Stimulated activated CD4-positive, alpha-beta T cell treated with anti-CD3 and anti-CD28 coated beads, Interleukin-12 subunit alpha, Interleukin-12 subunit beta, amount 100 ng/mL, for 4 hours (primary cell): ENCODE measurements around the gene SCUBE1.

Experiments
- DNase-seq: peaks from one replicate; pipeline ENCODE4 v3.0.0-alpha.2; 2020

Gene SCUBE1

DNA sequence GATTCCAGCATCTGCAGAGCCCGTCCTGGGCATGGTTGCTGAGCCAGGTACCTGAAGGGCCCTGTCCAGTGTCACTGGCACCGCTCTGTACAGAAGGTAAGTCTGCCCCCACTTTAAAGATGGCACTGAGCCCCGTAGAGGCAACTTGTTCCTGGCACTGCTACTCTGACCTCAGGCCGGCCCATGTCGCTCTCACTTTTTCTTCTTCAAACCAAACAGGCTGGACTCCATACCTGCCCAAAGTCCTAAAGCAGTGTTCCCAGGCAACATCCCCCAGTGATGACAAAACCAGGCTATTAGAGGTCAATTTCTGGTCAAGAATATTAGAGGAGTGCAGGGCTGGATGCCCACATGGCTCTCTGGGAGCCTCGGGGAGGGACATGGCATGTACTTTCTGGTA, 109.6 kb downstream of the SCUBE1 start:
- DNase-seq, result no peak

GRCh38 chr22:43232445-43232844, 110.7 kb downstream of the SCUBE1 start:
- no peak for DNase-seq

- DNase-seq, result no peak
These were observed 111.5 kb downstream of the SCUBE1 start for GRCh38 chr22:43231724-43232034.

DNA sequence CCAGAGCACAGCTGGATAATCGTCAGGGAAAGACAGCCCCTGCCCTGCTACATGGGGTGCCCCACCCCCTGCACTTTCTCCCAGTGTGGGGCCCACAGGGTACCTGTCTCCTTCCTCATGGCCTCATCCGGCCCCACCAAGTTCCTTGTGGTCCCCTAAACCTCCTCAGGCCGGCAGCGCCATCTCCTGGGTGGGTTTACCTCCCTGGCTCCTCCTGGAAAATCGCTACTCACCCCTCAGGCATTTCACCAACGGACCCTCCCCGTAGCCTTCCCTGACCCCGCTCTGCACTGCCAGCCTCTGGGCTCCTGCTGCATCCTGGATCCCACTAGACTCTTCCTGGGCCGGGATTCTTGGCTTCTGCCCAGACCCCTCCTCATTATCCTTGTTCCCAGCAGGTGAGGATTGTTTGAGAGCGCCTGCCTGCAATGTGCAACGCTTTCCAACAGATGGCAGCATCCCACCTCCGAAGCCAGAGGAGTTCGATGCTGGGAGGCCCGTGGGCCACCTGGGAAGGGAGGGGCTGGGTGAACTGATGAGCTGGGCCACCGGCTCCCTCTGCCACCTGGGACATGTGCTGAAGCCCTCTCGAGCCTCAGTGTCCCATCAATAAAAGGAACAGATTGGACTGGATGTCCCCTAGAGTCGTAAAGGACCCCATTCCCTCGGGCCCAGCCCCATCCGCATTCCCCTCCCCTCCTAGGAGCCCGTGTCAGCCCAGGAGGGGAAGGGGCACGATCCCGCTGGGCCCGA, 112.0 kb downstream of the SCUBE1 start:
- peak; percentile 64 for DNase-seq

DNA sequence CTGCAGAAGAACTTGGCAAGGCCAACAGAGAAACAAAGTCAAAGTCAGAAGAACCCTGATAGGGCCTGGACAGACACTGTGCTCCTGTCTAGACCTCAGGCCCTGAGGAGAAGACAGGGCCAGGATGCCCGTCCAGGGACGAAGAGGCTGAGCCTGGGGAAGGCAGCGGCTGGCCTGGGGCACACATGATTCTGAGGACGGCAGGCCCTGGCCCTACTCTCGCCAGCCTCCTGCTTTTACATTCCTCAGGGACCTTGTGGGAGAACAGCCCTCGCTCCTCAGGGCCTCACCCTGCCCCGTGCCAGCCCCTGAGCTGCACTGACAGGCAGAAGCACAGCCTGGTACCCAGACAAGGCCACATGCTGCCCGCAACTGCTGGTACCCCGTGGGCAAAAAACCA, 112.6 kb downstream of the SCUBE1 start:
- DNase-seq, result no peak

DNA sequence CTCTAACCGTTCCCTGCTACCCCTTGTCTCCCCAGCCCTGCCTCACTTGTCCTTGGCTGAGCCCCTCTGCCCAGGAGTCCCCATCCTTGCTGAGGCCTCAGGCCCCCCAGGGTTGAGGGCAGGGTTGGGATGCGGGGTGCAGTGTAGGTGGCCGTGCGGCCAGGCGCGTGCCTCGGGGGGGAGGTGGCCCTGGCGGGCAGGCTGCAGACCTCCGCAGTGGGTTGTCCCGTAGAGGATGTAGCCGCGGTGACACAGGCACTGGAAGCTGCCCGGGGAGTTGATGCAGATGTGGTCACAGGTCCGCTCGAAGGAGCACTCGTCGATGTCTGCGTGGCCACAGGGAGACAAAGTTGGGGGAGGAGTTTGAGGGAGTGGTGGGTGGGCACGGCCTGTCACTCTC, 114.3 kb downstream of the SCUBE1 start:
- DNase-seq, result no peak

- DNase-seq, result no peak
These were observed 114.8 kb downstream of the SCUBE1 start for GRCh38 chr22:43228330-43228729.

GRCh38 chr22:43227239-43227630, 115.9 kb downstream of the SCUBE1 start:
- DNase-seq, result no peak

DNA sequence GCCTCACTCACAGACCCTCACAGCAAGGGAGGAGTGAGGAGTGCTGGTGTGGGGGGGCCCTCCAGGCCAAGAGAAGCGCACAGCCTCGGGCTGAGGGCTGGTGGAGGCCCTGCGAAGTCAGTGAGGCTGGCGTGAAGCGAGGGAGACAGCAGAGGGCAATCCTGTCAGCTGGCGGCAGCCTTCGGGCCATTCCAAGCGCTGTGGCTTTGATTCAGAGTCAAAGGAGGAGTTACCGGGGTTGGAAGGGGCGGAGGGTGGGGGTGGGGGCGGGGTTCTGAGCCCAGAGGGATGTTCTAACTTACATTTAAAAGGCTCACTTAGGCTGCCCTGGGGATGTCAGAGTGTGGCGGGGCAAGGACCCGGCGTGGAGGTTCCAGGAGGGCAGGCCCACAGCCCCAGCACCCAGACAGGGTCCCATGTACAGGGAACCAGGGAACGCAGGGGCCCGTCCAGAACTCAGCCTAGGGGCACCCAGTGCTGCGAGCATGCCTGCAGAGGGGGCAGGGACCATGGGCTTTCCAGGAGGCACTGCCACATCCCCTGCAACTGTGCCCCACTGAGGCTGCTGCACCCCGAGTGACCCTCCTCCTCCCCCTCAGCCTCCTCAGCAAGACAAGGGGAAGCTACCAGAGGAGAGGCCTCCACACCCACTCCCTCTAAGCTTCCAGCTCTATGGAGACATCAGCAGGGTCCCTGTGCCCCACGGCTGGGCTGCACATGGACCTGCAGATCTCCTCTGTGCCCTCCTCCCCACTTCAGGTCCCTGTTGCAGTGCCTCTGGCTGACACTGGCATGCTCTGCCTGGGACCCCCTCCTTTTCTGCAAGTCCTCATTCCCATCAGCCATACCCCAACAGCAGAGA, 116.6 kb downstream of the SCUBE1 start:
- DNase-seq, result no peak

- no peak for DNase-seq
These were observed 117.6 kb downstream of the SCUBE1 start for GRCh38 chr22:43225609-43226008.

GRCh38 chr22:43222987-43223386, 120.2 kb downstream of the SCUBE1 start:
- DNase-seq, result no peak

DNA sequence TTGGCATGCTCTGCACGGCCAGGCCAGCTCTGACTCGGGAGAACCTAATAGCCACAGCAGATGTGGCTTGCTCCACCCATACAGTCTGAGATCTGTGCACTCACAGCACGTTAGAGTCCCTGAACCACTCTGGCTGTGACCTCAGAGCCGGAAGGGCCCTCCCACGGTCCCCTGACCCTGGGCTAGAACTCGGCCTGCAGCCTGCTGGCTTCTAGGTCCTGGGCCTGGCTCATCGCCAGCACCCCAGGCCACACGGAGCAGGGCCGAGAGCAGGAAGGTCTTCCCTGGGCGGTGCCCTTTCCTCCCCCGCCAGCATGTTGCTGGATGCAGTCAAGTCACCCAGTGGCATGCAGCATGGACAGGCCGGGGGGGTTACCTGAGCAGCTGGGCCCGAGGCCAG, 120.9 kb downstream of the SCUBE1 start:
- DNase-seq, result no peak

DNA sequence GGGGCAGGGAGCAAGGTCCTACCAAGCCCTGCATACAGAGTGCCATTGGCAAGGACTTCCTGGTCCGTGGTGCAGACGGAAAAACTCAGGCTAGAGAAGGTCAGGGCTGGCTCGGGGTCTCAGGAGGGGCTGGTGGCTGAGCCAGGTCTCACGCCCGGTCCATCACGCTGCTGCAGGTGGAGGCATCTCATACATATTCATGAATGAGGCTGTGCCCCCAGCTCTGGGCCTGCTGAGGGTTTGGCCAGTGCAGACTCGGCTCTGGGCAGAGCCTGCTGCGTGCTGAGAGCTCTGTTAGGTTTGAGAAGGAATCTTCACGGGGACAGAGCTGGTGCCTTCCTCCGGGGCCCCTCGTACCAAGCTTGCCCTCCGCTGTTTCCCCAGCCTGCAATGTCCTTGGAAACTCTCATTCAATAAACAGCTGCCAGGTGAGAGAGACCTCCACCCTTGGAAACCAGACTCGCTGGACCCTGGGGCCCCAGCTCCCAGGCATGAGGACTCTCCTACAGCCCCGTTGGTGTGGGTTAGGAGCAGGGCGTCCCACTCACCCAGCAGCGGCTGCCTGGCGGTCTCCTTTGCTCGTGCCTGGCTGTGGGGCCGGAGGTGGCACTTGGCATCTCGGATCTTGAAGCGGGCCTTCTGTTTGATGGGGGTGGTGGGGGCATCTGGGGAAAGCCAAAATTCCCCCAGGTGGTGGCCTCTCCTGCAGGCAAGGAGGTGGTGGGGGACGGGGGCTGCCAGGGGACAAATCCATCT, 122.4 kb downstream of the SCUBE1 start:
- no peak for DNase-seq

DNA sequence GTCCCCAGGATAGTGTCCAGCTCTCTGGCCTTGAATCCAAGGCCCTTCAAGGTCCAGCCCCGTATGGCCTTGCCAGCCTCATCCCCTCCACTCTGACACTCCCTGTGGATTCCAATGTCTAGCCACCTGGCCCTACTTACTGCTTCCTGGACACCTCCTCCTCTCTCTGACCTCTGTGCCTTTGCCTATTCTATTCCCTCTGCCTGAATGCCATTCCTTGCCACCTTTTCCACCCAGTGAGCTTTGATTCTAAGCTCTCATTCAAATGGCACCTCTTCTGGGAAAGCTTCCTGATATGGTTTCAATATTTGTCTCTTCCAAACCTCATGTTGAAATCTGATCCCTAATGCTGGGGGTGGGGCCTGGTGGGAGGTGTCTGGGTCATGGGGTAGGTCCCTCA, 124.4 kb downstream of the SCUBE1 start:
- DNase-seq, result no peak

- DNase-seq, result no peak
These were observed 125.7 kb downstream of the SCUBE1 start for GRCh38 chr22:43217285-43218030.

- DNase-seq, result no peak
These were observed 126.4 kb downstream of the SCUBE1 start for GRCh38 chr22:43216738-43217137.

GRCh38 chr22:43213962-43214361, 129.2 kb downstream of the SCUBE1 start:
- no peak for DNase-seq

DNA sequence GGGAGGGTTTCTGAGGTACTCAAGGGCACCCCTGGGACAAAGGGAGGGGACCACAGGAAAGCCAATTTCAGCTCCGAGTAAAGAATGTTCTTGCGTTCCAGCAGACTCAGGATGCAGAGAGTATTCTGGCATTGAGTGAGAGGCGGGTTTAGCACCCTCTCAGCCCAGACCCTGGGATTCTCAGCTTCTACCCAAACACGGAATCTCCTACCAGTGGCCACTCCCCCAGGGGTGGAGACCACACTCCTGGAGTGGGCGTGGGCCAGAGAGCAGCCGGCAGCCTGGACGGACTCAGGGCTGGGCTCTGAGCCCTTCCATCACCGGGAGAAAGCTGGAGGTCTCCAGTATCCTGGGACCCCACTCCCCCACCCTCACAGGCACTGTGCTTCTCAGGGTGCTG, 130.1 kb downstream of the SCUBE1 start:
- DNase-seq, result no peak

GRCh38 chr22:43212434-43212952, 130.7 kb downstream of the SCUBE1 start:
- no peak for DNase-seq

DNA sequence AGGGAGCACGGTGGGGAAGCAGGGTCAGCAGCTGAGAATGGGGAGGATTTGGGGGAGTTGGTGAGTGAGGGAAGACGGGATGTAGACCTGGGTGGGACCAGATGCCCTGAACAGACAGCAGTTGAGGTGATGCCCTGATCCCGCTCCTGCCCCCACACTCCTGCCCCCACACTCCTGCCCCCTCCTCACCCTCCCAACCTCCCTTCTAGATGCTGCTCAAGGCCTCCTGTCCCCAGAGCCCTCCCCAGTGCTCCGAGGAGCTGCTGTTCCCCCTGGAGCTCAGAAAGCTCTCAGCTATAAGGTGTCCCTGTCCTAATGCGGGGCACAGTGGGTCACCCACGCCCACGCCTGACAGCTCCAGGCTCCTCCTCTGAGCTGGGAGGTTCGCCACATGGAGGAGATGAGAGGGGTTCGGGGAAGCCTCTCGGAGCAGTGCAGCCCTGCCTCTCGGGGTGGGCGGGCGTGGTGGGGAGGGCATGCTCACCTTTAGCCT, 131.2 kb downstream of the SCUBE1 start:
- DNase-seq, result no peak

- no peak for DNase-seq
These were observed 132.3 kb downstream of the SCUBE1 start for GRCh38 chr22:43210631-43211515.

DNA sequence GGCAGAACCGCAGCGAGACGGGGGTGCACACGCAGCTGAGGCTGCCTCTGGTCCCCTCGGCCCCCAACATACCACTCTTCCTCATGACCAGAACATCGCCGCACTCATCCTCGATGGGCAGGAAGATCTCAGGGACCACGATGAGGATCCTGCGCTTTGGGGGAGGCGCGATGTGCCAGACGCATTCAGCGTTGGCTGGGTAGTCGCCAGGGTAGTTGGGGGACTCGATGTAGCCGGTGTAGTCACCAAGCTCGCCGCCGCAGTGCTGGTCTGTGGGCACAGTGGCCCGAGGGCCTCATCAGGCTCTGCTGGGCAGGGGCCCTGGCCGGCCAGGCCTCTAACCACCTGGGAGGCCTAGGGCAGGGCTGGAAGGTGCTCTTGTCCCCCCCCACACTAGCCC, 133.2 kb downstream of the SCUBE1 start:
- DNase-seq, result no peak
